GM18861 (cell line): Measurements from ENCODE around the gene CPLX4.

ENCODE experiments used
- ATAC-seq: cut with Tn5 transposase; IDR thresholded peaks from one replicate; pipeline ENCODE4 v1.9.1; 2021; ENCODE audit not compliant: unreplicated experiment

The CPLX4 gene, protein sequence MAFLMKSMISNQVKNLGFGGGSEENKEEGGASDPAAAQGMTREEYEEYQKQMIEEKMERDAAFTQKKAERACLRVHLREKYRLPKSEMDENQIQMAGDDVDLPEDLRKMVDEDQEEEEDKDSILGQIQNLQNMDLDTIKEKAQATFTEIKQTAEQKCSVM

DNA sequence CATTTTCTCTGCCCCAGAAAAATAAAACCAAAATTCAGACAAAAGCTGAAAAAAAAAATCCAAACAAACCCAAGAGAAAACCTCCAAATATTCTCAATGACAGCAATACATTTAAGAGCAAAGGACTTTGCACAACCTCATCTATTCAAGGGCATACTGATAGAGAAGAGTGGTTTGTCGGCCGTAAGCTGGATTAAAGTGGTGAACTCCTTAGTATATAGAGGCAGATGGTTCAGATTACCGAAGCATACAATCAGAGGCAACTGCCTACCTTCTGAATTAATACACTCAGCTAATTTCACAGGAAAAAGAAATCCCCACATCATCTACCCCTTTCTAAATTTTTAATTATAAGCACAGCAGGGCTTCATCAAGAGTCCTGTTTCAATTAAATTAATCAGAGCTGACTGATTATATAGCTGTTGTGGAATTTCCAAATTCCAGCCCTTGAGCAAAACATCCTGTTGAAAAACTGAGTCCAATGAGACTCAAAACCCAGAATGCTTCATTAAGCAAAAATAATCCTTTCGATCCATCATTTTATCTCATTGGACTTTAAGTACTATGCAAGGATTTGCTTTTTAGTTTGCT lies at the start of gene CPLX4:
TSS of gene CPLX4 (minus strand) at position 190 of the 591 bp plus-strand sequence. CDS start at position 3, 187 bp downstream.
- ATAC-seq, result no peak

DNA sequence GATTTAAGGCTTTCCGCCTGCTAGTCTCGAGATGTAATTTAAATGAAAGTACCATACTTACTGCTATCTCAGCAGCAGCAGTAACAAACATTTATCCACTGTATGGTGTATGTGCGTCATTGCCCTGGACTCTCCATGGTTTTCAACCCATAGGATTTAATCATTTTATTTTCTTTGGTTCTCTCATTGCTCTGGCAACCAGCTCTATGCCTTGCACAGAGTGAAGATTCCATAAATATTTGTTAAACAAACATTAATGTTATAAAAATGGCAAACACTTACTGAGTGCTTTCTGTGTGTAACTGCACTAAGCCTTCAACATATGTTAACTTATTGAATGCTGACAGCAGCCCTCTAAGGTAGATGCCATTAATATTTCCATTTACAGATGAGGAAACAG lies 41.9 kb upstream of the CPLX4 start:
- no peak for ATAC-seq

DNA sequence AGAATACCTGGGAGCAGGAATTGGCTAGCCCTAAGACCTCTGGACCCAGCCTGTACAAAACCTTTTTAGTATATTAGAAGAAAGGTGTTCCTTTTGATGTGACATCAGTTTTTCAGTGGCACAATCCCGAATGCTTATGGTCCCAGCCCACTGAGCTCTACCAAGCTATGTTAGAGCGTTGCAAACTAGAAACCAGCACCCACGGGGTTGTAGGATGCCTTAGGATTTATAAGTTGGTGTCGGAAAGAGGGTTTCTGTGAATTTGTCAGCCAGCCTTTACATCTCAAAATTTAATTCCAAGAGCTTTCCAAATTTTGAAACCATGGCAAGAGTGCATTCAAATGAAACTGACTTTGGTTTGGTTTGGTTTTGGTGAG lies 41.1 kb upstream of the CPLX4 start:
- peak; percentile 11 for ATAC-seq

DNA sequence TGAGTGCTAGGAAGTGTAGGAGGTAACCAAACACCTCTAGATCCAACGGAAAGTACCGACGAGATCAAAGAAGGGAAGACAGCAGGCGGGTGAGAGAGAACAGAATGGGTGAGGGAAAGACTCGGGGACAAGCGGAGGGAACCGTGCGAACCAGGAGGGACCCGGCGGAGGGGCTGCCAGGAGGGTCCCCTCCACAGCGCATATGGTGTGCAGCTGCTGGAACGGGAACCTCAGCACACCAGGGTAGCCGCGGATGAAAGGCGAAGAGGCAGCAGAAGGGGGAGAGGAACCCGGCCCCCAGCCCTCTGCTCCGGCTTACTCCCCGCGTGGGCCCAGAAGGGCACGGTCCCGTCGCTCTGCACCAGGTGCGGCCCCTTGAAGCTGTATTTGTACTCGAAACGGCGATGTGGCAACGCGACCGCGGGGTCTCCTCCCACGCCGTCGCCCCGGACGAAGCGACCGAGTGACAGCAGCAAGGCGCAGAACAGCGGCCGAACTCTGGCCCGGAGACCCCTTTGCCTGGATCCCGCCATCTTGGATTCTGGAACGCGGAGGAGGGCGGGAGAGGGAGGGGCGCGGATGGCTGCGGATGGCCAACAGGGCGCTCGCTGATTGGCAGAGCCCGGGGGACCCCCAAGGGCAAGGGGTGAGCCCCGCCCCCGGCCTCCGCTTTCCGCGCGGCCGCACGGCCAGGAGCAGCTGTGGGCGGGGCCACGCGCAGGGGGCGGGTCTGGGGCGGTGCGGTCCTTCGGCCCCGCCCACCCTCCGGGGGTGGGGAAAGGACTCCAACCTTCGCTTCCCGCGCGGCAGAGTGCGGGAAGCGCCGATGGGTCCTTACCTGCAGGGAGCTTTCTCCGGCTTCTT lies 40.5 kb upstream of the CPLX4 start, which contains the start of gene LMAN1:
TSS of gene LMAN1 (minus strand) at position 554 of the 864 bp plus-strand sequence. CDS start at position 533, 21 bp downstream.
- ATAC-seq, result peak; percentile 90

DNA sequence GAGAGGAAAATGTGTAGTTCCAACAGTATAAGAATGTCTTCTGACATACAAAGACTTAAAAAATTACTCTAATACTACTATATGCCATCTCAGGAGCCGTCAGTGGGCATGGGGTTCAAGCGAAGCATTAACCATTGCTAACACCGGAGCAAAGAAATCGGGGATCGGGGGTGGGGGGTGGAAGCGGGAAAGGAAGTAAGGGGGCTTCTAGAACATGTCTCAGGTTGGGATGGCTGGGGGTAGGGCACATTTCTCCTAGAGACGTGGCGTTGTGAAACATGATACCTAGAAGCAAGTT lies 39.9 kb upstream of the CPLX4 start:
- no peak for ATAC-seq

DNA sequence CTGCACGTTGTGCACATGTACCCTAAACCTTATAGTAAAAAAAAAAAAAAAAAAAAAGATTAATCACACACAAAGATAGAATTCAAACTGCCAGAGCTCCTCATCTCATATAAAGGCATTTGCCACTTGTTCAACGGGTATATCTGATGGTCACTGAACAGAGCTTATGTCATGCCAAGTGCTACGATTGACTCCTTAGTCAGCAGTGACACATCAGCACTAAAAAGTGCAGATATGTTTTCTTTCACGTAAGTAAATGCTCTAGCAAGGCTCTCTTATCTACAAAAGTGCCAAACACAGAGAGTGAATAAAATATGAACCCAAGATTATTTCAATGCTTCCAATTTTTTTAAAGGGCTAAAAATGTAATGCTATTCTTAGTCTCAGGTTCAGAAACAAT lies 39.5 kb upstream of the CPLX4 start:
- no peak for ATAC-seq

DNA sequence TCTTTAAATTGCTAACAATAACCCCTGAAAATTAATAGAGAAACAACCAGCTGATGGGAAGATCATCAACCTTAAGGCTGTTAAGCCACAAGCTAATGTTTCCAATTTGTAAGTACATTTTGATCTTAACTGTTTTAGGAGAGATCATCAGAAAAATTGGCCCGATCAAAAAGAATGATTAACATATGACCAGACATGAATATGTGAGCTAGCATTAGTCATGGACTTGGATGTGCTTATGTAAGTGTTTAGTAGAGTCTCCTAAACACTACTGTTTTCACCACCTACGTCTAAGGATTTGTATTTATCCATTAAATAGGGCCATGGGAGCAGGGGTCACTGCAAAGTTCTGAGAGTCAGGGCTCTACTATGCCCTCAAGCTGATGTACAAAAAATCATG lies 36.3 kb upstream of the CPLX4 start:
- ATAC-seq, result no peak

DNA sequence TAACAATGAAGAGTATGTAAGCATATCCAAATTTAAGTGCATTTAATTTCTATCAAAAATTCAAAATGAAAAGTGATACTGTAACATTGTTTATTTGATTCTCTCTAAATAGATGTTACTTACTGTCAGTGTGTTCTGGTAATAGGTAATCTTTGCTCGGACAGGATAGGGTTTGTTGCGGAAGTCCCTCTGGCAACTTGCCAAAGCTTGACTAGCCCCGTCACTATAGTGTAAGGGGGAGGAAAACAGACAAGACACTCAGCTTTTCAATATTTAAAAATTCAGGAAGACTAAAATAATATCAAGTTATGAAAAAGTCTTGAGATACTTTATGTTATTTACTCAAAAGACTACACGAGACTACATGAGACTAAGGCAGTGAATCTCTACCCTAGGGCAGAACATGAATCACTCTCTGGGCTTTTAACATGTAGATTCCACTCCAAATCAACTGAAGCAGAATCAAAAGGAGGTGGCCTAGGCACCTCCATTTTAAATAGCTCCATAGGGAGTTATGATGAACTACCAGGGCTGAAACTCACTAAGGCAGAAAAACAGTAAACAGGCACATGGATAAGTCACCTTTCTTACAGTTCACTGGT lies 34.7 kb upstream of the CPLX4 start:
- no peak for ATAC-seq

DNA sequence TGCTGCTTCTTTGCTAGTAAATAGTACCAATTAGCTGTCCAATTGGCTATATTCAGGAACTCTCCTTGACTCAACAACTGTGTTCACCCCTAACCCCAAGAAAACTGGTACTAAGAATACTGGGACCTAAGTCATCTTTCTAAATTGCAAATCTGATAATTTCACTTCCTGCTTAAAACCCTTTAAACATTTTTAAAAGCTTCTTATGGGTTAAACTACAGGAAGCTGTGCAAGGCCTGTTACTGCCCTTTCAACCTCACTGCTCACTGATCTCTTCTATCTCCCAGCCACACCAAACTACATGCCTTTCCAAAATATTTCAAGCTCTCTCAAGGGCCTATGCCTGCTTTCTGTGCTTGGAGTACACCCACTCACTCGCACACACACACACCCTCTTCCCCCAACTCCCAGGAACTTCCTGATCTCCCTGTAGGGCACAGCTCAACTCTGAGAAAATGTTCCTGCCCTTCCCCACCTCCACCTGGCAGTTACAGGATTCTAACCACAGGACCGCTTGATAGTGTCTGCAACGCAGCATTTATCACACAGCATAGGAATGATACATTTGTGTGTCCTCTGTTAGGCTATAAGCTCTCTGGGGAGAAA lies 33.9 kb upstream of the CPLX4 start:
- ATAC-seq, result no peak

DNA sequence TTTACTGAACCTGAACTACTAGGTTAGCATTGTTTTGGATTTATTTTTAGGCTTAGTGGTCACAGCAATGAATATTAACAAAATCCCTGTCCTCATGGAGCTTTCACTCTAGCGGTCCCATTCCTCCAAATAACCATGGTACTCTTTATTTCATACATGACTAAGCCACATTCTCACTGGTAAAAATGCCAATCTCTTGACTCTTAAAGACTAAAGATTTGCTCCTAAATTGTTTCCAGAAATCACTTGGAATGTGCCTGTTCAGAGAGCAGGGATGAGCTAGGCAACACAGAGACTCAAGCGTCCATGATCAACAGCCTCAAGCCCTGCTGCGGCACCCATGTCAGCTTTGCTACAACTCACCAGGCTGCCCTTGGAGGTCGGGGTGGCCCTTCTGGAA lies 27.1 kb upstream of the CPLX4 start:
- ATAC-seq, result no peak

DNA sequence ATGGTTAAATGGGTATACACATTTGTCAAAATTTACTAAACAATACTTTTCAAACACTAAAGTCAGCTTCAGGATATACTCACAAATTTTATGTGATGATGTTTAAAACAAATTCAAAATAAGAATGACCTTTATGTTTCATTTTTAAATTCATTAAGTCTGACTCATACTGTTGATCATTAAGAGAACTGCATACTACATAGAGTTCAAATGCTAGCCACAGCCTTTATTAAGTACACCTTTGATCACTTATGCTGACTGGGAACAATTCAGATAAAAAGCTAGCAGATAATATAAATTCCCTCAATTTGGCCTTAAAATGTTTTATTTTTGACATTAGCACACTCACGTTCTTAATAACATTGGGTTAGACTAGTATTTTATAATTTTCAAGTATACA lies 26.5 kb upstream of the CPLX4 start:
- ATAC-seq, result no peak

DNA sequence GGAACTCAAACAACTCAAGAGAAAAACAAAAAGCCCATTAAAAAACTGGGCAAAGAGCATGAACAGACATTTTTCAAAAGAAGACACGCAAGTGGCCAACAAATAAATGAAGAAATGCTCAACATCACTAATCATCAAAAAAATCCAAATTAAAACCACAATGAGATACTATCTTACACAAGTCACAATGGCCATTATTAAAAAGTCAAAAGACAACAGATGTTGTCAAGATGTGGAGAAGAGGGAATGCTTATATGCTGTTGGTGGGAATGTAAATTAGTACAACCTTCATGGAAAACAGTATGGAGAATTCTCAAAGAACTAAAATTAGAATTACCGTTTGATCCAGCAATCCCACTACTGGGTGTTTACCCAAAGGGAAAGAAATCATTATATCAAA lies 25.5 kb upstream of the CPLX4 start:
- ATAC-seq, result no peak

DNA sequence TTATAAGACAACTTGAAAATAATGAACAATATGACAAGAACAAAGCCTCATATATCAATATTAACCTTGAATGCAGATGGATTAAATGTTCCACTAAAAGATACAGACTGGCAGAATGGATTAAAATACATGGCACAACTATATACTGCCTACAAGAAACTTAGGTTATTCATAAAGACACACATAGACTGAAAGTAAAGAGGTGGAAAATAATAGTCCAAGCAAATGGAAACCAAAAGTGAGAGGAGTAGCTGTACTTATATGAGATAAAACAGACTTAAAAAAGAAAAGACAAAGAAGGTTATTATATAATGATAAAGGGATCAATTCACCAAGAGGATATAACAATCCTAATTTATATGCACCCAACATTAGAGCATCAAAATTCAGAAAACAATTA lies 22.4 kb upstream of the CPLX4 start:
- no peak for ATAC-seq

DNA sequence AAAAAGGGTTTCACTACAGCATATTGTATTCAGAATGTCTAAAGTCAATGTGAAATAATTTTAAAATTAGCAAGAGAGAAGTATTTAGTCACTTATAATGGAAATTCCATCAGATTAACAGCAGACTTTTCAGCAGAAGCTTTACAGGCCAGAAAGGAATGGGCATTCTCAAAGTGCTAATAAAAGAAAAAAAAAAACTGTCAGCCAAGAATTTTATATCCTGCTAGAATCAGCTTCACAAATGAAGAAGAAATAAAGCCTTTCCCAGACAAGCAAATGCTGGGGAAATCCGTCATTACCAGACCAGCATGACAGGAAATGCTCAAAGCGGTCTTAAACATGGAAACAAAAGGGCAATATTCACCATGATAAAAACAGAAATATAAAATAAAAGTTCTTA lies 21.9 kb upstream of the CPLX4 start:
- no peak for ATAC-seq

DNA sequence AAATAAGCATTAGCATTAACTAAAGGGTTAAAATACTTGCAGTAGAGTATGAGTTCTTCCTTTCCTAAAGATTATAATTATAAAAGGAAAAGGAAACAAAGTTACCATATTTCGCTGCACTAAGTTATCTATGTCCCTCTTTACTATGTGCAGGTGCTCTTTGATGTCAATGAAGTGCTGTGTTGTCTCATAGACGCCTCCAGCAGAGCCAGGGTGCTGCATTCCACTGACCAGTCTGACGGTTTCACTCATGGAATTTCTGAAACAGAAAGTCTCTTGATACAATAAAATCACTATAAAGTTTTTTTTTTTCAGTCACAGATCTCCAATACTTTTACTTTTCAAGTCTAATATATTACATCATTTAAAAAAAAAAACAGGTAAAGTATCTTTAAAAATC lies 14.5 kb upstream of the CPLX4 start:
- ATAC-seq, result no peak

DNA sequence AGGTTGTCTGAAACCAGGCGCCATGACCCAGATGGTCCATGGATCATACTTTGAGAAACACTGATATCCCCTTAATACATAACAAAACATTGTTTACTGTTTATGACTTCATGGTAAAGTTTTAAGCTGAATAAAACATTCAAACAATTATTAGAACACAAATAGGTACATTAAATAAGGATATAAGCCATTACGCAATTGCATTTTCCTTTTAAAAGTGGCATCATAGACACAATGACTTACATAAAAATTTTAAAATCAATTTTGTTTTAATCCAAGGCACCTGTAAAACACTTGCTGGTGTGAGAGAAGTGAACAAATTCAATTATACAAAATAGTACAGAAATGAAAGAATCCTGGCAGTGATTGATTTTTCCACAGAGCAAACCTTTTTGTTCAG lies 10.2 kb upstream of the CPLX4 start:
- ATAC-seq, result no peak

DNA sequence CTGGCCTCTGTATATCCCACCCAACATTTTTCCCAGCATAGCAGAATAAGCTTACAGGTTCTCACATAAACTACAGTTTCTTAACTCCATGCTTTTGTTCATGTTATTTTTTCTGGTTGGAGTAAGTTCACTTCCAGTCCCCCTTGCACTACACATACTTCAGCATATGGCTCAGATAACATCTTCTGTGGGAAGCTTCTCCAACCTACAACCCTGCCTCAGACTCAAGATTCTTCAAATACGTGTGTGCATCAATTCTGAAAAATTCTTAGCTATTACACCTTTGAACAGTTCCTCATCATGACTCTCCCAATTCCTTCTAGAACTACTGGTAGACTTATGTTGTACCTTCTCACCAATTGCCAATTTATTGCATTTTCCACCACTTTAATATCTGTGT lies 7.5 kb upstream of the CPLX4 start:
- ATAC-seq, result no peak

DNA sequence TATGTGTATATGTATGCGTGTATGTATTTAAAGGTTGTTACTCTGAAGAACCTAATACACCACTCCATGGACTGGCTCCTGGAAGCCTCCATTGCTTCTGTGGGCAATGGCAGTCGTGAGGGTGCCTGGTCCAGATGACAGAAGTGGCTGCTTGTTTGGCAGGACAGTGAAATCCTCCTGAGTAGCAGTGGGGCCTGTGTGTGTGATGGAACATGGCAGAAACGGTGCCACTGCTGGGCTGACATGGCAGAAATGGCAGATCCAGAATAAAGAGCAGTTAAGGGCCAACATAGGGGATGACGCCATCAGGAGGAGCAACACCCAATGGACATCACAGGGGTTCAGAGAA lies 6.1 kb upstream of the CPLX4 start:
- no peak for ATAC-seq

DNA sequence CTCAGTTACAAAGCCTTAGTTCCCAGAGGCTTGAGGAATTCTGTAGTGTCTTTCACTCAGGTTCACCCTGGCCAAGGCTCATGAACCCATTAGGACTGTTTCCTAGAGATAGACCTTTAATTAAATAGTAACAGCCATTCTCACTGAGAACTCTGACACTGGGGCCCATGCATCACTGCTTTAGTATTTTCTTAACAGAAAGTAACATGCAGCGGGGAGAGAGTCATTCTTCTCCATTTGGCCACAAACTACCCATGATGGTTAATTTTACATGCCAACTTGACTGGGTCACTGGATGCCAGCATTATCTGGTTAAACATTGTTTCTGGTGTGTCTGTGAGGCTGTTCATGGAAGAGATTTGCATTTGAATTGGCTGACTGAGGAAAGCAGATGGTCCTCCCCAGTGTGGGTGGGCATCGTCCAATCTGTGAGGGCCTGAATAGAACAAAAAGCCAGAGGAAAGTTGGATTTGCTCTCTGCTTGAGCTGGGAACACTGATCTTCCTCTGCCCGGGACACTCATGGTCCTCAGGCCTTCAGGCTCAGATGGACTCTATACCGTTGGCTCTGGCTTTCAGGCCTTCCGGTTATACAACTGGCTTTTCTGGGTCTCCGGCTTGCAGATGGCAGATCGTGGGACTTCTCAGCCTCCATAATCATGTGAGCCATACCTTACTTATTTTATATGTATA lies 5.6 kb upstream of the CPLX4 start:
- ATAC-seq, result no peak

DNA sequence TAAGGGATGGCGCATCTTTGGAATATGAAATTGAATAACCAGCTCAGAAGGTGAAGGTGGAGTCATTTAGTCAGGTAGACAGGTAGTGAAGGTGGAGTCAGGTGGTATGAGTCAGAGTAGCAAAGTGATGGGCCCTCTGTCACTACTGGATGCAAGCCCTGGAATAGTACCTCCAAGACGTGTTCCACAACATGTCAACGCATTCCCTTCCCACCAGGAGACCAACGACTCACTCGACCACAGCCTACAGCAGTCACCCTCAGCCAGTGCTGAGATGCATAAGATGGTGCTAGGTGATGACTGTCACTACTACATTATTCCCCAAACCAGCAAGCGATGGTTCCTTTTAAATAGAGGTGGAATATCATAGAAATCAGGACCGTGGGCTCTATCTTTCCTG lies 6.8 kb downstream of the CPLX4 start:
- ATAC-seq, result no peak

DNA sequence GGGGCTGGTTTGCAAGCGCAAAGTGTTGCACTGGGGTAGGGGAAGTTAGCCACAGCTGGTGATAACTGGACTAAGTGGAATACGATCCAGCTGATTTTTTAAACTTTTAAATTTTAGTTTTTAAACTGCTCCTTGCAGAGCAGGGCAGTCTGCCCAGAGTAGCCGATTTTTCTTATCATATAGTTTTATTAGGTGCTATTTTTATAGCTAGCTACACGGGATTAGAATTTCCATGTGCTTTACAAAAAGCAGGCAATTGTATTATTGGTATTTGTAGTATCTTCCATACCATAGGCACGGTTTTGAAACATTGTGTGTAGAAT lies 9.6 kb downstream of the CPLX4 start:
- ATAC-seq, result no peak
